ENCODE results near the gene PEX14.

Gene PEX14

GRCh38 chr1:10546896-10547295, 72.1 kb downstream of the PEX14 start:
- no peak for DNase-seq (ENCODE audit: low spot score)

GRCh38 chr1:10549904-10550664, 75.3 kb downstream of the PEX14 start:
- DNase-seq (ENCODE audit: low spot score): no peak

- no peak for DNase-seq (ENCODE audit: low spot score)
These were observed 78.4 kb downstream of the PEX14 start for GRCh38 chr1:10553118-10553517.

GRCh38 chr1:10555635-10556429, 81.1 kb downstream of the PEX14 start:
- no peak for DNase-seq (ENCODE audit: low spot score)

GRCh38 chr1:10556430-10557005, 81.8 kb downstream of the PEX14 start:
- no peak for DNase-seq (ENCODE audit: low spot score)

GRCh38 chr1:10557714-10558113, 83.0 kb downstream of the PEX14 start:
- DNase-seq (ENCODE audit: low spot score): no peak

- no peak for DNase-seq (ENCODE audit: low spot score)
These were observed 84.6 kb downstream of the PEX14 start for GRCh38 chr1:10559386-10559785.

- no peak for DNase-seq (ENCODE audit: low spot score)
These were observed 86.7 kb downstream of the PEX14 start for GRCh38 chr1:10561497-10561896.

- no peak for DNase-seq (ENCODE audit: low spot score)
These were observed 87.2 kb downstream of the PEX14 start for GRCh38 chr1:10561955-10562354.

GRCh38 chr1:10564063-10564462, 89.3 kb downstream of the PEX14 start:
- DNase-seq (ENCODE audit: low spot score): no peak

- DNase-seq (ENCODE audit: low spot score): no peak
These were observed 94.8 kb downstream of the PEX14 start for GRCh38 chr1:10569531-10569930.

GRCh38 chr1:10575616-10576015, 100.9 kb downstream of the PEX14 start:
- DNase-seq (ENCODE audit: low spot score): no peak

- DNase-seq (ENCODE audit: low spot score): no peak
These were observed 103.3 kb downstream of the PEX14 start for GRCh38 chr1:10578070-10578469.

GRCh38 chr1:10583641-10584040, 108.9 kb downstream of the PEX14 start:
- DNase-seq (ENCODE audit: low spot score): no peak

GRCh38 chr1:10585242-10585641, 110.5 kb downstream of the PEX14 start:
- no peak for DNase-seq (ENCODE audit: low spot score)

GRCh38 chr1:10586125-10586524, 111.4 kb downstream of the PEX14 start:
- DNase-seq (ENCODE audit: low spot score): no peak

GRCh38 chr1:10588640-10589039, 113.9 kb downstream of the PEX14 start:
- DNase-seq (ENCODE audit: low spot score): no peak

GRCh38 chr1:10589074-10589473, 114.3 kb downstream of the PEX14 start:
- no peak for DNase-seq (ENCODE audit: low spot score)

GRCh38 chr1:10591010-10591409, 116.3 kb downstream of the PEX14 start:
- no peak for DNase-seq (ENCODE audit: low spot score)

- no peak for DNase-seq (ENCODE audit: low spot score)
These were observed 117.6 kb downstream of the PEX14 start for GRCh38 chr1:10592373-10592772.

GRCh38 chr1:10593750-10594149, 119.0 kb downstream of the PEX14 start:
- DNase-seq (ENCODE audit: low spot score): no peak

- no peak for DNase-seq (ENCODE audit: low spot score)
These were observed 120.0 kb downstream of the PEX14 start for GRCh38 chr1:10594595-10595223.

GRCh38 chr1:10596780-10597179, 122.0 kb downstream of the PEX14 start:
- DNase-seq (ENCODE audit: low spot score): no peak

All from ecto neural progenitor cell (in vitro differentiated cells).